PC-9 (cell line): ENCODE data around the gene PGM2.

Experiments
- CTCF ChIP-seq: fragments of 200-600 bp; sonication (generic); conservative IDR thresholded peaks from 2 replicates; pipeline ENCODE4 v1.6.1; 2017; ENCODE audit warnings: mixed run types, antibody characterized with exemption, mild to moderate bottlenecking, moderate library complexity
- EZH2 ChIP-seq: fragments of 200-600 bp; sonication (generic); IDR thresholded peaks from 2 replicates; pipeline ENCODE4 v1.8.0; 2017; ENCODE audit warnings: antibody characterized with exemption, low read depth

GRCh38 chr4:37879365-37879764 is 52.9 kb downstream of the PGM2 start:
- TF ChIP-seq CTCF = no peak
- TF ChIP-seq EZH2 = no peak
